Spinal cord (tissue), 10 donors: ENCODE results near the gene CACHD1. TPM values are rescaled to one million over a fixed set of nuclear protein-coding genes. Genes with fewer than 3 reads are reported as not detected.
"Not testable (repeated sequence)": the region's sequence is repeated elsewhere in the genome, so short reads cannot be mapped to it uniquely, and the experiment has no call there.

Source experiments
- DNase-seq, 6 donors: peaks; one replicate each; pipeline versions ENCODE4 v3.0.0 to v3.0.0-alpha.2; 2013 to 2015; ENCODE audit warnings: low spot score in 6 of 6, low read depth in 4 of 6
- H3K27ac ChIP-seq: one replicate; pipeline ENCODE4 v1.5.1; 2013; ENCODE audit warnings: low read depth, low read length, control low read depth
- H3K27me3 ChIP-seq: one replicate; pipeline ENCODE4 v1.6.1; 2013; ENCODE audit warnings: low read length; ENCODE audit not compliant: control insufficient read depth, insufficient read depth
- H3K36me3 ChIP-seq: one replicate; pipeline ENCODE4 v1.6.1; 2013; ENCODE audit warnings: low read length; ENCODE audit not compliant: control insufficient read depth, insufficient read depth
- H3K4me1 ChIP-seq: one replicate; pipeline ENCODE4 v1.6.1; 2013; ENCODE audit warnings: low read length; ENCODE audit not compliant: control insufficient read depth, insufficient read depth
- H3K4me3 ChIP-seq: one replicate; pipeline ENCODE4 v1.5.1; 2013; ENCODE audit warnings: low read depth, low read length, control low read depth
- H3K9me3 ChIP-seq: one replicate; pipeline ENCODE4 v1.6.1; 2013; ENCODE audit warnings: low read length; ENCODE audit not compliant: control insufficient read depth, insufficient read depth
- WGBS: methylation state at CpG from one replicate; pipeline ENCODE4 v1.1.5; 2013; ENCODE audit warnings: missing lambda C conversion rate; ENCODE audit not compliant: insufficient coverage; 5-methylcytosine and 5-hydroxymethylcytosine counted together
- polyA plus RNA-seq, 2 donors: library from polyadenylated mRNA; unstranded; fragments of 120-200 nt; gene quantifications; one replicate each; pipeline ENCODE4 v1.2.1, GENCODE V29; 2013; ENCODE audit not compliant: insufficient read length in 2 of 2
- total RNA-seq, 2 donors: library from RNA; depleted of rRNA in 1 of 2; stranded (reverse); fragments of 120-200 nt in 1 of 2; fragments of >200 nt in 1 of 2; gene quantifications; one replicate each; pipeline versions ENCODE4 v1.2.3 to v1.2.4, GENCODE V29; 2013 to 2014
- donor health status: healthy.

Gene CACHD1
- total and polyA plus RNA-seq, 4 donors, result 30.7 to 45.0 (median 36.9) TPM

- H3K27me3 ChIP-seq, H3K4me1 ChIP-seq, DNase-seq, H3K27ac ChIP-seq, H3K36me3 ChIP-seq, H3K4me3 ChIP-seq, H3K9me3 ChIP-seq: not testable (repeated sequence)
- 100% methylated on average over 2 of the region's 3 CpGs for WGBS
Observed at GRCh38 chr1:64610950-64611349, 141.0 kb downstream of the CACHD1 start.

- H3K4me3 ChIP-seq, result no peak overlapping the region
- peaks cover under 1% of the 10 kb centered on the region for H3K9me3 ChIP-seq
- no peaks in the 10 kb centered on the region for H3K4me1 ChIP-seq
- no peaks in the 10 kb centered on the region for H3K36me3 ChIP-seq
- no peak overlapping the region for H3K27ac ChIP-seq
- DNase-seq, result no peak
- H3K27me3 ChIP-seq, result no peaks in the 10 kb centered on the region
- 100% methylated on average over 1 of the region's 2 CpGs for WGBS
Observed at GRCh38 chr1:64616039-64616438, 146.1 kb downstream of the CACHD1 start.

- no peaks in the 10 kb centered on the region for H3K36me3 ChIP-seq
- H3K27ac ChIP-seq, result no peak overlapping the region
- peak in 2 of 6 donors; percentile 51 to 69 for DNase-seq
- H3K9me3 ChIP-seq, result no peaks in the 10 kb centered on the region
- H3K27me3 ChIP-seq, result no peaks in the 10 kb centered on the region
- no peak overlapping the region for H3K4me3 ChIP-seq
- WGBS, result 20% methylated on average over 1 of the region's 4 CpGs
- no peaks in the 10 kb centered on the region for H3K4me1 ChIP-seq
Observed at GRCh38 chr1:64623750-64624191, 153.8 kb downstream of the CACHD1 start.

GRCh38 chr1:64624218-64624713 is 154.3 kb downstream of the CACHD1 start:
- WGBS, result no CpG with 5 or more reads among the region's 1 CpG
- peak in 1 of 6 donors; percentile 74 for DNase-seq
- Histone ChIP-seq H3K36me3 (no peaks in the 10 kb centered on the region), H3K27ac (peak overlapping the region; percentile 43), H3K9me3 (no peaks in the 10 kb centered on the region), H3K27me3 (no peaks in the 10 kb centered on the region), H3K4me1 (no peaks in the 10 kb centered on the region), H3K4me3 (no peak overlapping the region)

GRCh38 chr1:64624808-64625207 is 154.9 kb downstream of the CACHD1 start:
- WGBS, result 25% methylated on average over 1 of the region's 2 CpGs

GRCh38 chr1:64630611-64631010 is 160.7 kb downstream of the CACHD1 start:
- peak overlapping the region; percentile 72 for H3K27ac ChIP-seq
- H3K4me1 ChIP-seq, result peaks cover 12% of the 10 kb centered on the region
- H3K4me3 ChIP-seq, result no peak overlapping the region
- no peaks in the 10 kb centered on the region for H3K36me3 ChIP-seq
- no CpG with 5 or more reads among the region's 4 CpGs for WGBS
- no peaks in the 10 kb centered on the region for H3K9me3 ChIP-seq
- no peaks in the 10 kb centered on the region for H3K27me3 ChIP-seq
- no peak for DNase-seq

More at GRCh38 chr1:64624808-64625207, 154.9 kb downstream of the CACHD1 start:
- Histone ChIP-seq H3K4me1 (no peaks in the 10 kb centered on the region), H3K27me3 (no peaks in the 10 kb centered on the region), H3K9me3 (no peaks in the 10 kb centered on the region), H3K4me3 (no peak overlapping the region), H3K36me3 (no peaks in the 10 kb centered on the region), H3K27ac (peak overlapping the region; percentile 43)
- DNase-seq, result no peak

- Histone ChIP-seq H3K4me1 (peaks cover 12% of the 10 kb centered on the region), H3K27me3 (no peaks in the 10 kb centered on the region), H3K4me3 (no peak overlapping the region), H3K27ac (peak overlapping the region; percentile 72), H3K36me3 (no peaks in the 10 kb centered on the region), H3K9me3 (no peaks in the 10 kb centered on the region)
- peak in 5 of 6 donors; percentile 53 to 92 (median 67) for DNase-seq
- 33% methylated on average over 1 of the region's 3 CpGs for WGBS
Observed at GRCh38 chr1:64631346-64632034, 161.6 kb downstream of the CACHD1 start.

- WGBS, result no CpG with 5 or more reads among the region's 6 CpGs
- peak overlapping the region; percentile 72 for H3K27ac ChIP-seq
- H3K4me1 ChIP-seq, result peaks cover 12% of the 10 kb centered on the region
- no peak overlapping the region for H3K4me3 ChIP-seq
- no peaks in the 10 kb centered on the region for H3K27me3 ChIP-seq
- no peaks in the 10 kb centered on the region for H3K36me3 ChIP-seq
- H3K9me3 ChIP-seq, result no peaks in the 10 kb centered on the region
- peak in 2 of 6 donors; percentile 50 to 71 for DNase-seq
Observed at GRCh38 chr1:64632936-64633335, 163.0 kb downstream of the CACHD1 start.

- Histone ChIP-seq H3K4me3 (no peak overlapping the region), H3K4me1 (no peaks in the 10 kb centered on the region), H3K27me3 (no peaks in the 10 kb centered on the region), H3K36me3 (peaks cover 23% of the 10 kb centered on the region), H3K9me3 (no peaks in the 10 kb centered on the region), H3K27ac (no peak overlapping the region)
- DNase-seq, result no peak
- WGBS, result no CpG with 5 or more reads among the region's 3 CpGs
Observed at GRCh38 chr1:64645735-64646134, 175.8 kb downstream of the CACHD1 start.

- Histone ChIP-seq H3K36me3 (no peaks in the 10 kb centered on the region), H3K4me1 (no peaks in the 10 kb centered on the region), H3K27ac (no peak overlapping the region), H3K27me3 (no peaks in the 10 kb centered on the region), H3K4me3 (no peak overlapping the region), H3K9me3 (no peaks in the 10 kb centered on the region)
- DNase-seq, result no peak
- 83% methylated on average over 1 of the region's 2 CpGs for WGBS
Observed at GRCh38 chr1:64650411-64650810, 180.5 kb downstream of the CACHD1 start.
